Measurements from ENCODE around the gene CAND1.

DNA sequence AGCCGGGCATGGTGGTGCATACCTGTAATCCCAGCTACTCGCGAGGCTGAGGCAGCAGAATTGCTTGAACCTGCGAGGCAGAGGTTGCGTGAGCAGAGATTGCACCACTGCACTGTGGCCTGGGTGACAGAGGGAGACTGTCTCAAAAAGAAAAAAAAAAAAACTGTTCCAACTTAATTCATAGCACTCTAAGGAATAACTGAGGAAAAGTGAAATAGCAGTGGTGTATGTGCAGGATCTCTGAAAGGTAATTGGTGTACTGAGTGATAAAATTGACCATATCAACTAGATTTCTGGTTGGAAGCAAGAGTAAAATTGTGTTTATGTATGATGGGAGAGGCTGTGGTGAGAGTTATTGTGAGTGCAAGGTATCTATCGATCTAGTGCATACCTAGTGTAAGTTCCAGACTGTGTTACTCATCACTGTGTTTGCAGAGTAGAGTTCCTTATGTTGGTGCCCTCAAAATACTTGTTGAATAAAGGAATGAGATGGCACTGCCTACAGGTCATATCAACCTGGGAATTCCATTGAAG is 6.3 kb downstream of the CAND1 start:
- TF ChIP-seq CTCF (IDR thresholded peaks at IDR 0.05 in 2 of 3, conservative IDR thresholded peaks at IDR 0.05 in 1 of 3; ENCODE audit: insufficient read depth in 2 of 3, low read depth in 1 of 3, low read length in 3 of 3) (no peak), BRCA1 (IDR thresholded peaks at IDR 0.05) (no peak), BRCA1 (CRISPR knock-in tag; IDR thresholded peaks at IDR 0.05) (no peak), POLR2A (conservative IDR thresholded peaks at IDR 0.05) (no peak), TCF3 (CRISPR knock-in tag; IDR thresholded peaks at IDR 0.05) (no peak), CREM (IDR thresholded peaks at IDR 0.05; ENCODE audit: low read depth) (no peak), NCOA2 (IDR thresholded peaks at IDR 0.05; ENCODE audit: partially characterized antibody in 2 of 2) (no peak), EZH2 (IDR thresholded peaks at IDR 0.05; ENCODE audit: borderline replicate concordance, low read depth, low read length) (no peak), STAT6 (CRISPR knock-in tag; IDR thresholded peaks at IDR 0.05) (no peak), EHMT2 (IDR thresholded peaks at IDR 0.05) (no peak), ZKSCAN8 (CRISPR knock-in tag; IDR thresholded peaks at IDR 0.05) (no peak), ZKSCAN1 (IDR thresholded peaks at IDR 0.05; ENCODE audit: low read depth, low read length) (no peak)
- TF ChIP-seq, protein P1, sequence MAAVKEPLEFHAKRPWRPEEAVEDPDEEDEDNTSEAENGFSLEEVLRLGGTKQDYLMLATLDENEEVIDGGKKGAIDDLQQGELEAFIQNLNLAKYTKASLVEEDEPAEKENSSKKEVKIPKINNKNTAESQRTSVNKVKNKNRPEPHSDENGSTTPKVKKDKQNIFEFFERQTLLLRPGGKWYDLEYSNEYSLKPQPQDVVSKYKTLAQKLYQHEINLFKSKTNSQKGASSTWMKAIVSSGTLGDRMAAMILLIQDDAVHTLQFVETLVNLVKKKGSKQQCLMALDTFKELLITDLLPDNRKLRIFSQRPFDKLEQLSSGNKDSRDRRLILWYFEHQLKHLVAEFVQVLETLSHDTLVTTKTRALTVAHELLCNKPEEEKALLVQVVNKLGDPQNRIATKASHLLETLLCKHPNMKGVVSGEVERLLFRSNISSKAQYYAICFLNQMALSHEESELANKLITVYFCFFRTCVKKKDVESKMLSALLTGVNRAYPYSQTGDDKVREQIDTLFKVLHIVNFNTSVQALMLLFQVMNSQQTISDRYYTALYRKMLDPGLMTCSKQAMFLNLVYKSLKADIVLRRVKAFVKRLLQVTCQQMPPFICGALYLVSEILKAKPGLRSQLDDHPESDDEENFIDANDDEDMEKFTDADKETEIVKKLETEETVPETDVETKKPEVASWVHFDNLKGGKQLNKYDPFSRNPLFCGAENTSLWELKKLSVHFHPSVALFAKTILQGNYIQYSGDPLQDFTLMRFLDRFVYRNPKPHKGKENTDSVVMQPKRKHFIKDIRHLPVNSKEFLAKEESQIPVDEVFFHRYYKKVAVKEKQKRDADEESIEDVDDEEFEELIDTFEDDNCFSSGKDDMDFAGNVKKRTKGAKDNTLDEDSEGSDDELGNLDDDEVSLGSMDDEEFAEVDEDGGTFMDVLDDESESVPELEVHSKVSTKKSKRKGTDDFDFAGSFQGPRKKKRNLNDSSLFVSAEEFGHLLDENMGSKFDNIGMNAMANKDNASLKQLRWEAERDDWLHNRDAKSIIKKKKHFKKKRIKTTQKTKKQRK (IDR thresholded peaks at IDR 0.05; ENCODE audit: borderline replicate concordance, low read depth, low read length) = no peak
- TF ChIP-seq, protein P2, sequence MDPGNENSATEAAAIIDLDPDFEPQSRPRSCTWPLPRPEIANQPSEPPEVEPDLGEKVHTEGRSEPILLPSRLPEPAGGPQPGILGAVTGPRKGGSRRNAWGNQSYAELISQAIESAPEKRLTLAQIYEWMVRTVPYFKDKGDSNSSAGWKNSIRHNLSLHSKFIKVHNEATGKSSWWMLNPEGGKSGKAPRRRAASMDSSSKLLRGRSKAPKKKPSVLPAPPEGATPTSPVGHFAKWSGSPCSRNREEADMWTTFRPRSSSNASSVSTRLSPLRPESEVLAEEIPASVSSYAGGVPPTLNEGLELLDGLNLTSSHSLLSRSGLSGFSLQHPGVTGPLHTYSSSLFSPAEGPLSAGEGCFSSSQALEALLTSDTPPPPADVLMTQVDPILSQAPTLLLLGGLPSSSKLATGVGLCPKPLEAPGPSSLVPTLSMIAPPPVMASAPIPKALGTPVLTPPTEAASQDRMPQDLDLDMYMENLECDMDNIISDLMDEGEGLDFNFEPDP (CRISPR knock-in tag; IDR thresholded peaks at IDR 0.05) = no peak

Measured in K562 (cell line).